Adrenal gland (tissue), 12 donors: Measurements from ENCODE around the gene CATSPER3. TPM values are rescaled to one million over a fixed set of nuclear protein-coding genes. Genes with fewer than 3 reads are reported as not detected.
A peak's percentile ranks its signal among the peaks of the same experiment; 100 is the strongest.

Experiments used
- DNase-seq, 7 donors: peaks; one replicate each; pipeline ENCODE4 v3.0.0-alpha.2; 2019 to 2020
- H3K27ac ChIP-seq, 5 donors: fragments of 200-600 bp; sonication (generic) in 4 of 5; 1 replicate in 3 of 5; 2 replicates in 2 of 5; pipeline versions ENCODE4 v1.5.1 to v1.8.0; 2016 to 2020; ENCODE audit warnings: mild to moderate bottlenecking in 1 of 5
- H3K27me3 ChIP-seq: fragments of 200-600 bp; 2 replicates; pipeline ENCODE4 v1.8.0; 2021
- H3K36me3 ChIP-seq, 2 donors: fragments of 200-600 bp; replicated peaks in 1 of 2; 1 replicate in 1 of 2; 2 replicates in 1 of 2; pipeline versions ENCODE4 v1.5.1 to v1.8.0; 2018 to 2022
- H3K4me1 ChIP-seq, 2 donors: fragments of 200-600 bp; replicated peaks in 1 of 2; 1 replicate in 1 of 2; 2 replicates in 1 of 2; pipeline versions ENCODE4 v1.5.1 to v1.8.0; 2018 to 2021
- H3K4me3 ChIP-seq, 4 donors: fragments of 200-600 bp; sonication (generic) in 3 of 4; one replicate each; pipeline ENCODE4 v1.5.1; 2016 to 2018
- H3K9me3 ChIP-seq, 3 donors: fragments of 200-600 bp; sonication (generic) in 1 of 3; replicated peaks in 1 of 3; 1 replicate in 2 of 3; 2 replicates in 1 of 3; pipeline versions ENCODE4 v1.5.1 to v1.8.0; 2016 to 2021
- POLR2A ChIP-seq, 2 donors: fragments of 450-650 bp; IDR thresholded peaks; one replicate each; pipeline ENCODE4 v1.6.1; 2017; ENCODE audit warnings: antibody characterized with exemption in 2 of 2, mild to moderate bottlenecking in 2 of 2, moderate library complexity in 1 of 2
- WGBS, 4 donors: extraction: QIAGEN DNeasy Blood & Tissue Kit in 2 of 4; methylation state at CpG; one replicate each; pipeline versions ENCODE4 v1.1.5 to v1.1.7; 2013 to 2017; 5-methylcytosine and 5-hydroxymethylcytosine counted together
- intact Hi-C, 2 donors: fragments of 100-400 bp; cut with DNase I; formaldehyde crosslinking; loops; one replicate each; pipeline versions ENCODE4 v1.14.1 to v1.15.0; 2022 to 2023
- polyA plus RNA-seq, 3 donors: library from polyadenylated mRNA; stranded (reverse); fragments of 200-250 nt in 2 of 3; fragments of 350-450 nt in 1 of 3; fragmentation: Illumina TruSeq in 1 of 3; extraction: RNeasy Lipid Tissue Mini Kit (QIAGEN cat#74804) in 1 of 3; gene quantifications; one replicate each; pipeline ENCODE4 v1.2.3, GENCODE V29; 2013 to 2014
- total RNA-seq, 9 donors: library from RNA; depleted of rRNA in 4 of 9; stranded (reverse); fragments of >200 nt in 4 of 9; fragments of 120-200 nt in 1 of 9; fragmentation: NEBNext Ultra II Directional in 1 of 9; extraction: Animal tissue kit (Norgen Biotek cat#: 25700) in 1 of 9; gene quantifications; one replicate each; pipeline versions ENCODE4 v1.1.0 to v1.2.4, GENCODE V29; 2013 to 2023
- TF ChIP-seq, protein P1 (sequence below), 6 experiments: fragments of 450-650 bp in 4 of 6; fragments of 200-600 bp in 2 of 6; sonication (generic) in 1 of 6; IDR thresholded peaks; 1 replicate in 5 of 6; 2 replicates in 1 of 6; pipeline versions ENCODE4 v1.5.1 to v1.8.0; 2016 to 2021; ENCODE audit warnings: antibody characterized with exemption in 6 of 6, mild to moderate bottlenecking in 2 of 6, moderate library complexity in 1 of 6
- donor health status: healthy with polysubstance abuse.
- donor health status: Bipolar disorder and iron deficiency.
- donor health status: DM: yes; HTN: yes; CAD: no.
- donor health status: DM: no; HTN: no; CAD: no.
- donor health status: DM: no; HTN: no; CAD: no.
- donor health status: DM: yes; HTN: yes; CAD: no.

CATSPER3 gene
- total and polyA plus RNA-seq, 12 donors, result 0.28 to 2.7 (median 0.80) TPM; not detected in 2

DNA sequence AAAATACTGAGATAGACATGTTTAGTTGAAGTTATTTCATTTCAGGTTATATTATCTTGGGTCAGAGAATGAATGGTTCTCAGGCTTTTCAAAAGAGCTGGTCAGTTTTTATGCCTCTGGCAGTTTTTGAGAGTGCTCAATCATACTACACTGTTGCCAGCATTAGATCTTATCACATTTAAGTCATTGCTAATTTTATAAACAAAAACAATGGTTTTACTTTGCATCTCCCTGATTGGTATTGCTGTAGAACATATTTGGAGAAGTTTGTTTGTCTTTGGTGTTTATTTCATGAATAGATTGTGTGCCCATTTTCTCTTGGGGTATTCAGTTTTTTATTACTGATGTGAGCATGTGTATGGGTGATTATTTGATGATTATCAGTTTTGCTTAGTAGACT is 1.5 kb downstream of the CATSPER3 start:
- TF ChIP-seq, protein P1, sequence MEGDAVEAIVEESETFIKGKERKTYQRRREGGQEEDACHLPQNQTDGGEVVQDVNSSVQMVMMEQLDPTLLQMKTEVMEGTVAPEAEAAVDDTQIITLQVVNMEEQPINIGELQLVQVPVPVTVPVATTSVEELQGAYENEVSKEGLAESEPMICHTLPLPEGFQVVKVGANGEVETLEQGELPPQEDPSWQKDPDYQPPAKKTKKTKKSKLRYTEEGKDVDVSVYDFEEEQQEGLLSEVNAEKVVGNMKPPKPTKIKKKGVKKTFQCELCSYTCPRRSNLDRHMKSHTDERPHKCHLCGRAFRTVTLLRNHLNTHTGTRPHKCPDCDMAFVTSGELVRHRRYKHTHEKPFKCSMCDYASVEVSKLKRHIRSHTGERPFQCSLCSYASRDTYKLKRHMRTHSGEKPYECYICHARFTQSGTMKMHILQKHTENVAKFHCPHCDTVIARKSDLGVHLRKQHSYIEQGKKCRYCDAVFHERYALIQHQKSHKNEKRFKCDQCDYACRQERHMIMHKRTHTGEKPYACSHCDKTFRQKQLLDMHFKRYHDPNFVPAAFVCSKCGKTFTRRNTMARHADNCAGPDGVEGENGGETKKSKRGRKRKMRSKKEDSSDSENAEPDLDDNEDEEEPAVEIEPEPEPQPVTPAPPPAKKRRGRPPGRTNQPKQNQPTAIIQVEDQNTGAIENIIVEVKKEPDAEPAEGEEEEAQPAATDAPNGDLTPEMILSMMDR (IDR thresholded peaks at IDR 0.05), result no peak
- TF ChIP-seq POLR2A (IDR thresholded peaks at IDR 0.05), result no peak
- Histone ChIP-seq H3K36me3 (no peaks in the 10 kb centered on the region), H3K27me3 (no peaks in the 10 kb centered on the region), H3K27ac (no peak overlapping the region), H3K9me3 (no peaks in the 10 kb centered on the region), H3K4me1 (no peaks in the 10 kb centered on the region), H3K4me3 (no peak overlapping the region)
- intact Hi-C loops, result no loop called here
- no peak for DNase-seq

DNA sequence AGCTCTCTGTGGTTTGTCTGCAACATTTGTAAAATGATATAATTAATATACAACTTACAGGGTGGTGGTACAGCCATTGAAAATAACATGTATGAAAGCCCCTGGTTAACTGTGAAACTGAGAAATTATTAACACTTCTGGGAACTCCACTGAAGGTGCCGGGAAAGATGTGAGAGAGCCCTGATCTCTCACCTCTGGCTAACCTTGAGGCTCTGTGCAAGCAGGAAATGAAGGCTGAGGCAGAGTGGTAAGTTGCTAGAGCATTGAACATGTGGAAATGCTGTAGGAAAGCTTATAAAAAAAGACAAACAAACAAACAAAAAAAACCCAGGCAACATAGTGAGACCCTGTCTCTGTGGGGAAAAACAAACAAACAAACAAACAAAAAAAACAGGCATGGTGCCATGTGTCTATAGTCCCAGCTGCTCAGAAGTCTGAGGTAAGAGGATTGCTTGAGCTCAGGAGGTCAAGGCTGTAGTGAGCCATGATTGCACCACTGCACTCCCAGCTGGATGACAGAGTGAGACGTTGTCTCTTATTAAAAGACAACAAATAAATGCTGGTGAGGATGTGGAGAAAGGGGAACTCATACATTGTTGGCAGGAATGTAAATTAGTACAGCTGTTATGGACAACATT is 7.5 kb downstream of the CATSPER3 start:
- H3K36me3 ChIP-seq, result no peaks in the 10 kb centered on the region
- 24 to 41% (median 29%) methylated on average over 2 of the region's 2 CpGs for WGBS, 4 donors
- no peak overlapping the region for H3K4me3 ChIP-seq
- intact Hi-C loops, result no loop called here
- DNase-seq, result peak in 6 of 7 donors; percentile 51 to 70 (median 60)
- TF ChIP-seq, protein P1 (IDR thresholded peaks at IDR 0.05), result no peak
- TF ChIP-seq POLR2A (IDR thresholded peaks at IDR 0.05), result no peak
- no peaks in the 10 kb centered on the region for H3K9me3 ChIP-seq
- H3K27ac ChIP-seq, result no peak overlapping the region
- no peaks in the 10 kb centered on the region for H3K27me3 ChIP-seq
- H3K4me1 ChIP-seq, result peaks cover 0 to 10% of the 10 kb centered on the region in 2 donors

DNA sequence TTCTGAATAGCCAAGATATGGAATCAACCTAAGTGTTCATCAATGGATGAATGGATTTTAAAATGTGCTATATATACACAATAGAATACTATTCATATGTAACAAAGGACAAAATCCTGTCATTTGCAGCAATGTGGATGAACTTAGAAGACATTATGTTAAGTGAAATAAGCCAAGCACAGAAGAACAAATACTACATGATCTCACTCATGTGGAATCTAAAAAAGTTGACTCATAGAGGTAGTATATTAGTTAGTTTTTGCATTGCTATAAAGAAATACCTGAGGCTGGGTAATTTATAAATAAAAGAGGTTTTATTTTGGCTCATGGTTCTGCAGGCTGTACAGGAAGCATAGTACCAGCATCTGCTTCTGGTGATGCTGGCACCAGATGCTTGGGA is 8.1 kb downstream of the CATSPER3 start:
- intact Hi-C loops, result no loop called here
- peaks cover 0 to 10% of the 10 kb centered on the region in 2 donors for H3K4me1 ChIP-seq
- TF ChIP-seq, protein P1 (IDR thresholded peaks at IDR 0.05), result no peak
- no peak for TF ChIP-seq POLR2A (IDR thresholded peaks at IDR 0.05)
- no peaks in the 10 kb centered on the region for H3K36me3 ChIP-seq
- no peak for DNase-seq
- H3K9me3 ChIP-seq, result no peaks in the 10 kb centered on the region
- H3K27me3 ChIP-seq, result no peaks in the 10 kb centered on the region
- no peak overlapping the region for H3K4me3 ChIP-seq
- no peak overlapping the region for H3K27ac ChIP-seq

DNA sequence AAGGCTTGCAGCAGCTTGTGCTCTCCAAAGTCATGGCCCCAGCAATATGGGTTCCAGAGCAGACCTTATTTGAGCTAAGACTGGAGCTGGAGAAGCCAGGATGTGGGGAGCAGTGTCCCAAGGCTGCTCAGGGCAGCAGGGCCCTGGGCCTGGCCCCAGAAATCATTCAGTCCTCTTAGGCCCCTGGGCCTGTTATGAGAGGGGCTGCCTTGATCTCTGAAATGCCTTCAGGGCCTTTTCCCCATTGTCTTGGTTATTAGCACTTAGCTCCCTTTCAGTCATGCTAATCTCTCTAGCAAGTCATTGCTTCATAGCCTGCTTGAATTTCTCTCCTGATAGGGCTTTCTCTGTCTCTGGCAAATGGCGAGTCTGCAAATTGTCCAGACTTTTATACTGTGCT is 9.1 kb downstream of the CATSPER3 start:
- no peak for DNase-seq
- peaks cover 0 to 1% (median 0%) of the 10 kb centered on the region in 3 donors for H3K9me3 ChIP-seq
- H3K27ac ChIP-seq, result no peak overlapping the region
- peaks cover 0 to 10% of the 10 kb centered on the region in 2 donors for H3K4me1 ChIP-seq
- no peaks in the 10 kb centered on the region for H3K36me3 ChIP-seq
- WGBS, 4 donors, result 91 to 100% (median 96%) methylated on average over 1 of the region's 1 CpG
- no peaks in the 10 kb centered on the region for H3K27me3 ChIP-seq
- no peak overlapping the region for H3K4me3 ChIP-seq
- intact Hi-C loops, result no loop called here
- no peak for TF ChIP-seq POLR2A (IDR thresholded peaks at IDR 0.05)
- TF ChIP-seq, protein P1 (IDR thresholded peaks at IDR 0.05), result no peak
